RWPE1 (cell line): ENCODE results near the gene BGN.

Source experiments
- CTCF ChIA-PET: fragments of 350-600 bp; sonication (Branson Sonifier 250); formaldehyde crosslinking; extraction: SDS; loops from one replicate; lab custom pipeline; 2021; lab: Yijun Ruan, JAX
- POLR2A ChIA-PET: fragments of 400-600 bp; formaldehyde crosslinking; extraction: SDS; loops from one replicate; lab custom pipeline; 2020; ENCODE audit warnings: antibody characterized with exemption; ENCODE audit not compliant: low non-redundant PET; lab: Yijun Ruan, JAX
- DNase-seq: peaks from one replicate; pipeline ENCODE4 v3.0.0; 2012; ENCODE audit warnings: low spot score
- H3K27ac ChIP-seq: fragments of 450-650 bp; 2 replicates; pipeline ENCODE4 v1.5.1; 2017
- TF ChIP-seq, protein P1 (sequence below): fragments of 450-650 bp; conservative IDR thresholded peaks from 2 replicates; pipeline ENCODE4 v1.5.1; 2017; ENCODE audit warnings: low read depth, mild to moderate bottlenecking

BGN gene

GRCh38 chrX:153473126-153473525, 21.7 kb upstream of the BGN start:
- POLR2A ChIA-PET: no interaction called here
- TF ChIP-seq, protein P1, sequence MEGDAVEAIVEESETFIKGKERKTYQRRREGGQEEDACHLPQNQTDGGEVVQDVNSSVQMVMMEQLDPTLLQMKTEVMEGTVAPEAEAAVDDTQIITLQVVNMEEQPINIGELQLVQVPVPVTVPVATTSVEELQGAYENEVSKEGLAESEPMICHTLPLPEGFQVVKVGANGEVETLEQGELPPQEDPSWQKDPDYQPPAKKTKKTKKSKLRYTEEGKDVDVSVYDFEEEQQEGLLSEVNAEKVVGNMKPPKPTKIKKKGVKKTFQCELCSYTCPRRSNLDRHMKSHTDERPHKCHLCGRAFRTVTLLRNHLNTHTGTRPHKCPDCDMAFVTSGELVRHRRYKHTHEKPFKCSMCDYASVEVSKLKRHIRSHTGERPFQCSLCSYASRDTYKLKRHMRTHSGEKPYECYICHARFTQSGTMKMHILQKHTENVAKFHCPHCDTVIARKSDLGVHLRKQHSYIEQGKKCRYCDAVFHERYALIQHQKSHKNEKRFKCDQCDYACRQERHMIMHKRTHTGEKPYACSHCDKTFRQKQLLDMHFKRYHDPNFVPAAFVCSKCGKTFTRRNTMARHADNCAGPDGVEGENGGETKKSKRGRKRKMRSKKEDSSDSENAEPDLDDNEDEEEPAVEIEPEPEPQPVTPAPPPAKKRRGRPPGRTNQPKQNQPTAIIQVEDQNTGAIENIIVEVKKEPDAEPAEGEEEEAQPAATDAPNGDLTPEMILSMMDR: no peak
- CTCF ChIA-PET: interaction anchor here (1.1 kb wide), 1 partner anchor 34 kb away, joined by 6 read pairs; no protein-coding TSS in a partner anchor
- DNase-seq: no peak
- peak overlapping the region; percentile 90 for H3K27ac ChIP-seq

DNA sequence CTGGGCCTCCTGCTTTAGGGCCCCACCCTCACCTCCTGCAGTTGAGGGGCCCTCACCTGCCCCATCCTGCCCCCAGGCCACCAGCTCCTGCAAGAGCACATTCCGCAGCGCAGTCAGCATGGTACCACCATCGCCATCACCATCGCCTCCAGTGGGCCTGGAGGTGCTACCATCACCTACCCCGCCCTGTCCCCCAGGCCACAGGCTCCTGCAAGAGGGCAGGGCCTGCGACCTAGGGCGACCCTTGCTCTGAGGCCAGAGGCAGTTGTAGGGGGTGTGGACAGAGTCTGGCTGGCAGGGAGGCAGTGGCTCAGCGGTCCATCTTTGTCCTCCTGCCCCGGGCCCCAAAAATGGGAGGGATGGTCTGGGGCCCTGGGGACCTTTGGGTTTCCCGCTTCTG, 20.5 kb upstream of the BGN start:
- ChIA-PET POLR2A (no interaction called here), CTCF (interaction anchor here (0.5 to 1.3 kb wide), 2 partner anchors 21 to 124 kb away, joined by 3 to 5 read pairs; partner anchors contain the start of gene BGN)
- TF ChIP-seq, protein P1: no peak
- no peak for DNase-seq
- peak overlapping the region; percentile 90 for H3K27ac ChIP-seq

GRCh38 chrX:153474718-153475117, 20.1 kb upstream of the BGN start:
- DNase-seq: peak; percentile 34
- ChIA-PET CTCF (interaction anchor here (1.3 kb wide), 1 partner anchor 20 kb away, joined by 5 read pairs; the partner anchor contains the start of gene BGN), POLR2A (no interaction called here)
- H3K27ac ChIP-seq: peak overlapping the region; percentile 90
- TF ChIP-seq, protein P1: no peak

- ChIA-PET POLR2A (no interaction called here), CTCF (interaction anchor here (1.3 kb wide), 1 partner anchor 20 kb away, joined by 5 read pairs; the partner anchor contains the start of gene BGN)
- H3K27ac ChIP-seq: peak overlapping the region; percentile 90
- TF ChIP-seq, protein P1: no peak
- no peak for DNase-seq
These were observed 19.5 kb upstream of the BGN start for GRCh38 chrX:153475271-153475670.

GRCh38 chrX:153475751-153476281, 19.0 kb upstream of the BGN start:
- ChIA-PET POLR2A (no interaction called here), CTCF (no interaction called here)
- TF ChIP-seq, protein P1: no peak

GRCh38 chrX:153476666-153477363, 18.0 kb upstream of the BGN start:
- DNase-seq: peak; percentile 26
- TF ChIP-seq, protein P1: no peak
- peak overlapping the region; percentile 90 for H3K27ac ChIP-seq
- ChIA-PET POLR2A (no interaction called here), CTCF (interaction anchor here (0.6 to 0.7 kb wide), 2 partner anchors 30 to 544 kb away, joined by 3 to 4 read pairs; no protein-coding TSS in a partner anchor)

More at GRCh38 chrX:153475751-153476281, 19.0 kb upstream of the BGN start:
- peak overlapping the region; percentile 90 for H3K27ac ChIP-seq
- DNase-seq: no peak
